ENCODE results near the gene TBXAS1. TPM values are rescaled to one million over a fixed set of nuclear protein-coding genes. Genes with fewer than 3 reads are reported as not detected.

The TBXAS1 gene
- total and polyA plus RNA-seq, 2 of the 8 experiments (the other 6 are each of a cell fraction or from before 2014, with no cell fraction given): 0.86 to 2.1 TPM

DNA sequence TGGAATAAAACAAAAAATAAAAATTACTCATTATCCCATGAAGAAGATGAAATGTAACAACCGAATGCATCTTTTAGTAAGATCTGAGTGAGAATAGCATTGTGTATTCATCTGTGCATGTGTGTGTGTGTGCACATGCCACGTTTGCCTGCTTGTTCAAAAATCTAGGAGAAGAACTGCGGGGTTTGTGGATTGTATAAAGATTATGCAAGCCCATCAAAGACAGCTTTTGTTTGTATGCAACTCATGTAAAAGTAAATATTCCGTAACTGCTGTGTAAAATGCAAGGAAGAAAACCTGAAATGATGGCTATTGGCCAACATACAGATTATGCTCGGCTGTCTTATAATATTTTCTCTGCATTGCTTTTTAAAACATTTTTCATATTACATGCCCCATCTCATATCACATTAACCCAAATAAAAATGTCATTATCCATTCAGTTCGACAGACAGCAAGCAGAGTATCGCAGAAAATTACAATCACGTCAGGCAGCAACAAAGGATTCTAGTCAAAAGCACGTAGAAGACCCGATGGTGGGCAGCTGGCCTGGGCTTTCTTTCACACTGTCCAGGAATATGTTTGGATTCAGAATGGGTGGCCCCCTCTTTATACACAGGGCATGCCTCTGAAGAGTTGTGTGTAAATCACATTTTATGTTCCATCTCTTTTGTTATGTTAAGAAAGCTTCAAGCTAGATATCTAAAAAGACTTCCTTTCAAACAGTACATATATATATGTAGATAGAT, 119.7 kb downstream of the TBXAS1 start:
- Histone ChIP-seq H4K20me1 (replicated peaks in 1 of 2; ENCODE audit: control insufficient read depth in 1 of 2, insufficient read depth in 2 of 2, low read length in 2 of 2) (no peaks in the 10 kb centered on the region), H4K5ac (ENCODE audit: insufficient read length, low read depth, low read length) (no peak overlapping the region), H3K23ac (ENCODE audit: insufficient read length) (no peak overlapping the region), H3K4me3 (ENCODE audit: extremely low read depth in 1 of 4, insufficient read depth in 2 of 4, low read depth in 3 of 4, low read length in 4 of 4) (no peak overlapping the region), H3K27me3 (replicated peaks in 1 of 4; ENCODE audit: control insufficient read depth in 3 of 4, extremely low read depth in 1 of 4, insufficient read depth in 3 of 4, low read length in 3 of 4) (no peaks in the 10 kb centered on the region), H2BK12ac (ENCODE audit: low read depth, low read length) (no peak overlapping the region), H3K9me3 (ENCODE audit: insufficient read depth in 2 of 2, low read depth in 1 of 2, low read length in 1 of 2) (peaks cover 0 to 6% of the 10 kb centered on the region in 2 experiments; a peak in 1 of 4 replicates), H2AFZ (ENCODE audit: low read length) (no peak overlapping the region), H4K91ac (replicated peaks; ENCODE audit: insufficient read length, low read length) (no peak overlapping the region), H3K27ac (ENCODE audit: low read depth, low read length) (no peak overlapping the region), H3K36me3 (ENCODE audit: control insufficient read depth in 2 of 4, insufficient read depth in 4 of 4, low read length in 3 of 4) (no peaks in the 10 kb centered on the region), H3K14ac (ENCODE audit: insufficient read length) (no peak overlapping the region), H3K4me2 (ENCODE audit: insufficient read depth in 1 of 2, low read depth in 2 of 2, low read length in 2 of 2) (no peak overlapping the region), H2AK5ac (ENCODE audit: low read depth, low read length) (no peak overlapping the region), H3K18ac (ENCODE audit: extremely low read depth, low read length) (no peak overlapping the region), H2BK5ac (ENCODE audit: low read depth, low read length) (no peak overlapping the region), H2BK20ac (ENCODE audit: low read length) (no peak overlapping the region), H3K79me2 (ENCODE audit: control insufficient read depth in 1 of 2, insufficient read depth in 2 of 2, low read length in 2 of 2) (no peaks in the 10 kb centered on the region), H3K23me2 (ENCODE audit: low read depth, low read length) (no peaks in the 10 kb centered on the region), H3K4me1 (replicated peaks in 1 of 4; ENCODE audit: control insufficient read depth in 3 of 4, insufficient read depth in 4 of 4, low read length in 3 of 4) (no peaks in the 10 kb centered on the region; a peak in 1 of 7 replicates), H3K9ac (replicated peaks in 1 of 4; ENCODE audit: extremely low read depth in 1 of 4, low read depth in 3 of 4, low read length in 3 of 4) (no peak overlapping the region), H3K56ac (replicated peaks; ENCODE audit: insufficient read length, low read depth, low read length) (no peak overlapping the region), H2BK15ac (ENCODE audit: low read length) (no peak overlapping the region), H3K4ac (replicated peaks; ENCODE audit: insufficient read length, low read depth, low read length) (no peak overlapping the region), H2BK120ac (replicated peaks; ENCODE audit: low read depth, low read length) (no peak overlapping the region), H3K79me1 (ENCODE audit: low read depth, low read length) (no peaks in the 10 kb centered on the region), H4K8ac (ENCODE audit: extremely low read depth, insufficient read depth, low read length) (no peak overlapping the region)
- WGBS, 2 experiments (ENCODE audit: extremely low coverage in 1 of 2, insufficient coverage in 1 of 2, insufficient read length in 1 of 2, insufficient replicate concordance in 2 of 2, low coverage in 1 of 2, low lambda C conversion rate in 2 of 2, missing lambda C conversion rate in 1 of 2): 94% methylated on average over 10 of the region's 10 CpGs; no CpG with 5 or more reads in 1 of the 2 experiments
- ChIA-PET POLR2A (ENCODE audit: partially characterized antibody) (no interaction called here), CTCF (ENCODE audit: partially characterized antibody) (no interaction called here)
- FAIRE-seq (no peak), DNase-seq (ENCODE audit: low read depth in 1 of 2, low spot score in 2 of 2) (no peak)
- TF ChIP-seq SIRT6 (IDR thresholded peaks at IDR 0.05; ENCODE audit: low read length) (no peak), EP300 (IDR thresholded peaks at IDR 0.05; ENCODE audit: borderline replicate concordance in 1 of 2, low read depth in 2 of 2, low read length in 2 of 2) (no peak), SRF (IDR thresholded peaks at IDR 0.05; ENCODE audit: low read depth, low read length) (no peak), TAF7 (optimal IDR thresholded peaks at IDR 0.05; ENCODE audit: borderline replicate concordance, low read depth, low read length) (no peak), SIN3A (conservative IDR thresholded peaks at IDR 0.05 in 1 of 2, IDR thresholded peaks at IDR 0.05 in 1 of 2; ENCODE audit: low read depth in 1 of 2, low read length in 2 of 2) (no peak), JUN (IDR thresholded peaks at IDR 0.05; ENCODE audit: low read depth, low read length) (no peak), ZNF274 (IDR thresholded peaks at IDR 0.05; ENCODE audit: borderline replicate concordance, extremely low read depth, low read length) (no peak), GTF2F1 (IDR thresholded peaks at IDR 0.05; ENCODE audit: borderline replicate concordance, low read depth, low read length) (no peak), BACH1 (IDR thresholded peaks at IDR 0.05; ENCODE audit: low read length) (no peak)
- TF ChIP-seq, protein P1, sequence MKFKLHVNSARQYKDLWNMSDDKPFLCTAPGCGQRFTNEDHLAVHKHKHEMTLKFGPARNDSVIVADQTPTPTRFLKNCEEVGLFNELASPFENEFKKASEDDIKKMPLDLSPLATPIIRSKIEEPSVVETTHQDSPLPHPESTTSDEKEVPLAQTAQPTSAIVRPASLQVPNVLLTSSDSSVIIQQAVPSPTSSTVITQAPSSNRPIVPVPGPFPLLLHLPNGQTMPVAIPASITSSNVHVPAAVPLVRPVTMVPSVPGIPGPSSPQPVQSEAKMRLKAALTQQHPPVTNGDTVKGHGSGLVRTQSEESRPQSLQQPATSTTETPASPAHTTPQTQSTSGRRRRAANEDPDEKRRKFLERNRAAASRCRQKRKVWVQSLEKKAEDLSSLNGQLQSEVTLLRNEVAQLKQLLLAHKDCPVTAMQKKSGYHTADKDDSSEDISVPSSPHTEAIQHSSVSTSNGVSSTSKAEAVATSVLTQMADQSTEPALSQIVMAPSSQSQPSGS (IDR thresholded peaks at IDR 0.05; ENCODE audit: low read length): no peak

All from H1 (cell line).